Measurements from ENCODE around the gene CDHR4. TPM values are rescaled to one million over a fixed set of nuclear protein-coding genes. Genes with fewer than 3 reads are reported as not detected.
"Not testable (repeated sequence)": the region's sequence is repeated elsewhere in the genome, so short reads cannot be mapped to it uniquely, and the experiment has no call there.

The CDHR4 gene
- total RNA-seq, 1 donor from 2014 or later: not detected

GRCh38 chr3:49802719-49803464, 3.2 kb upstream of the CDHR4 start, which contains the start of gene INKA1:
Gene INKA1, plus strand, starts transcription at chr3:49803261. Its CDS starts 132 bp downstream, at chr3:49803393.
- peak; percentile 94 for DNase-seq

- DNase-seq: no peak
Observed at GRCh38 chr3:49801160-49801559, 1.5 kb upstream of the CDHR4 start.

GRCh38 chr3:49799105-49799504, 568 bp downstream of the CDHR4 start:
- DNase-seq: no peak

- no peak for DNase-seq
Observed at GRCh38 chr3:49794926-49795905, 4.5 kb downstream of the CDHR4 start.

GRCh38 chr3:49794431-49794830, 5.2 kb downstream of the CDHR4 start:
- DNase-seq: no peak

- no peak for DNase-seq
Observed at GRCh38 chr3:49793486-49794085, 6.1 kb downstream of the CDHR4 start.

GRCh38 chr3:49792371-49793150, 7.1 kb downstream of the CDHR4 start:
- DNase-seq: no peak

GRCh38 chr3:49791571-49791970, 8.1 kb downstream of the CDHR4 start:
- DNase-seq: no peak

GRCh38 chr3:49790626-49791411, 8.9 kb downstream of the CDHR4 start:
- no peak for DNase-seq

GRCh38 chr3:49788056-49788455, 11.6 kb downstream of the CDHR4 start:
- no peak for DNase-seq

GRCh38 chr3:49787536-49787935, 12.1 kb downstream of the CDHR4 start:
- DNase-seq: no peak

- no peak for DNase-seq
Observed at GRCh38 chr3:49787182-49787464, 12.6 kb downstream of the CDHR4 start.

GRCh38 chr3:49786357-49787181, 13.1 kb downstream of the CDHR4 start, which contains the start of gene IP6K1:
Gene IP6K1, minus strand, starts transcription at chr3:49786542. Its CDS starts 38,502 bp downstream, at chr3:49748040.
- peak; percentile 100 for DNase-seq

- DNase-seq: peak; percentile 57
Observed at GRCh38 chr3:49785565-49786356, 13.9 kb downstream of the CDHR4 start.

- DNase-seq: not testable (repeated sequence)
Observed at GRCh38 chr3:49782277-49782676, 17.4 kb downstream of the CDHR4 start.

- no peak for DNase-seq
Observed at GRCh38 chr3:49781415-49782199, 18.1 kb downstream of the CDHR4 start.

- not testable (repeated sequence) for DNase-seq
Observed at GRCh38 chr3:49780975-49781365, 18.7 kb downstream of the CDHR4 start.

GRCh38 chr3:49780080-49780974, 19.3 kb downstream of the CDHR4 start:
- DNase-seq: no peak

Measured in dermis blood vessel endothelial cell (primary cell).